Suprapubic skin (tissue), 4 donors: ENCODE measurements around the gene SLC17A2.

Experiments
- EP300 ChIP-seq: sonication (generic); formaldehyde crosslinking; IDR thresholded peaks from one replicate; pipeline ENCODE4 v1.6.1; 2017; ENCODE audit warnings: antibody characterized with exemption
- POLR2AphosphoS5 ChIP-seq, 3 donors: sonication (generic); formaldehyde crosslinking; IDR thresholded peaks; one replicate each; pipeline ENCODE4 v1.6.1; 2017; ENCODE audit warnings: antibody characterized with exemption in 3 of 3
- TF ChIP-seq, protein P1 (sequence below), 2 donors: fragments of 200-600 bp in 1 of 2; fragments of 450-650 bp in 1 of 2; sonication (generic) in 1 of 2; IDR thresholded peaks; one replicate each; pipeline ENCODE4 v1.5.1; 2016 to 2019; ENCODE audit warnings: antibody characterized with exemption in 2 of 2, mild to moderate bottlenecking in 1 of 2, moderate library complexity in 1 of 2

DNA sequence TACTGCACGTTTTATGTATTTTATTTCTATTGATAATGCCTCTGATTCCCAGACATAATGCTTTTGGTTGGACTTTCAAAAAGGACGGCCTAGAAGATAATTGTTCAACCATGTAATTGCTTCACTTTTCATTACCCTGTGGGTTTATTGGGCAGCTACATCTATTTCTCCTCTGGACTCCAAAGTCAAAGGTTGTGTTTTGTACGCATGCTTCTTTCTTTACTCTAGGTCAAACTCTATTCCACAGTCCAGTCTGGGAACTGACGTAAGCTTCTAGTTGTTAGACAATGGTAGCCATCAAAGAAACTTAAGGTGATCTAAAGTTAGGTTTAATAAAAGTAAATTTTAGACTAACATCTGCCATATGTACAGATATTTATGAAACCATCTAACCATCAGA, 49.9 kb downstream of the SLC17A2 start:
- TF ChIP-seq, protein P1, sequence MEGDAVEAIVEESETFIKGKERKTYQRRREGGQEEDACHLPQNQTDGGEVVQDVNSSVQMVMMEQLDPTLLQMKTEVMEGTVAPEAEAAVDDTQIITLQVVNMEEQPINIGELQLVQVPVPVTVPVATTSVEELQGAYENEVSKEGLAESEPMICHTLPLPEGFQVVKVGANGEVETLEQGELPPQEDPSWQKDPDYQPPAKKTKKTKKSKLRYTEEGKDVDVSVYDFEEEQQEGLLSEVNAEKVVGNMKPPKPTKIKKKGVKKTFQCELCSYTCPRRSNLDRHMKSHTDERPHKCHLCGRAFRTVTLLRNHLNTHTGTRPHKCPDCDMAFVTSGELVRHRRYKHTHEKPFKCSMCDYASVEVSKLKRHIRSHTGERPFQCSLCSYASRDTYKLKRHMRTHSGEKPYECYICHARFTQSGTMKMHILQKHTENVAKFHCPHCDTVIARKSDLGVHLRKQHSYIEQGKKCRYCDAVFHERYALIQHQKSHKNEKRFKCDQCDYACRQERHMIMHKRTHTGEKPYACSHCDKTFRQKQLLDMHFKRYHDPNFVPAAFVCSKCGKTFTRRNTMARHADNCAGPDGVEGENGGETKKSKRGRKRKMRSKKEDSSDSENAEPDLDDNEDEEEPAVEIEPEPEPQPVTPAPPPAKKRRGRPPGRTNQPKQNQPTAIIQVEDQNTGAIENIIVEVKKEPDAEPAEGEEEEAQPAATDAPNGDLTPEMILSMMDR (IDR thresholded peaks at IDR 0.05) = no peak
- no peak for TF ChIP-seq POLR2AphosphoS5 (IDR thresholded peaks at IDR 0.05)
- no peak for TF ChIP-seq EP300
